HG03060 (cell line): ENCODE data around the gene KCNAB3.
"Not testable (repeated sequence)": the region's sequence is repeated elsewhere in the genome, so short reads cannot be mapped to it uniquely, and the experiment has no call there.

Source experiments
- ATAC-seq: cut with Tn5 transposase; IDR thresholded peaks from one replicate; pipeline ENCODE4 v1.9.1; 2021; ENCODE audit warnings: low read depth, moderate number of reproducible peaks; ENCODE audit not compliant: unreplicated experiment

Gene KCNAB3

GRCh38 chr17:7929158-7930023, at the start of gene KCNAB3:
TSS of gene KCNAB3 (minus strand) at chr17:7929856. CDS start at chr17:7929435, 421 bp downstream.
- no peak for ATAC-seq

- no peak for ATAC-seq
Measured at GRCh38 chr17:7977805-7978204, 48.1 kb upstream of the KCNAB3 start.

GRCh38 chr17:7977039-7977438, 47.4 kb upstream of the KCNAB3 start:
- ATAC-seq: no peak

GRCh38 chr17:7974638-7975131, 45.0 kb upstream of the KCNAB3 start:
- ATAC-seq: no peak

GRCh38 chr17:7972131-7972785, 42.6 kb upstream of the KCNAB3 start:
- ATAC-seq: no peak

GRCh38 chr17:7971651-7972050, 42.0 kb upstream of the KCNAB3 start:
- ATAC-seq: no peak

GRCh38 chr17:7969433-7969832, 39.8 kb upstream of the KCNAB3 start:
- ATAC-seq: no peak

GRCh38 chr17:7967751-7968150, 38.1 kb upstream of the KCNAB3 start:
- no peak for ATAC-seq

GRCh38 chr17:7961421-7961820, 31.8 kb upstream of the KCNAB3 start:
- no peak for ATAC-seq

- ATAC-seq: no peak
Measured at GRCh38 chr17:7959503-7960253, 30.0 kb upstream of the KCNAB3 start.

- ATAC-seq: no peak
Measured at GRCh38 chr17:7956228-7956965, 26.7 kb upstream of the KCNAB3 start.

- no peak for ATAC-seq
Measured at GRCh38 chr17:7955414-7956227, 26.0 kb upstream of the KCNAB3 start.

GRCh38 chr17:7953266-7953665, 23.6 kb upstream of the KCNAB3 start:
- ATAC-seq: not testable (repeated sequence)

- no peak for ATAC-seq
Measured at GRCh38 chr17:7951143-7951792, 21.6 kb upstream of the KCNAB3 start.

GRCh38 chr17:7950578-7950977, 20.9 kb upstream of the KCNAB3 start:
- no peak for ATAC-seq

- no peak for ATAC-seq
Measured at GRCh38 chr17:7947651-7948050, 18.0 kb upstream of the KCNAB3 start.

GRCh38 chr17:7946441-7946840, 16.8 kb upstream of the KCNAB3 start:
- ATAC-seq: no peak

GRCh38 chr17:7945651-7946050, 16.0 kb upstream of the KCNAB3 start:
- ATAC-seq: no peak

- ATAC-seq: no peak
Measured at GRCh38 chr17:7944326-7944725, 14.7 kb upstream of the KCNAB3 start.
